K562 (cell line): Measurements from ENCODE around the gene SYVN1. TPM values are rescaled to one million over a fixed set of nuclear protein-coding genes. Genes with fewer than 3 reads are reported as not detected.

Experiments used
- BRD4 ChIP-seq: fragments of 200-600 bp; sonication (generic); IDR thresholded peaks from 2 replicates; pipeline ENCODE4 v1.6.1; 2017; ENCODE audit warnings: inconsistent platforms
- CREB1 ChIP-seq, 2 experiments: sonication (generic) in 1 of 2; formaldehyde crosslinking in 1 of 2; IDR thresholded peaks; 2 replicates each; pipeline versions ENCODE4 v1.6.1 to v1.8.0; 2012 to 2022; ENCODE audit warnings: inconsistent platforms in 1 of 2, mild to moderate bottlenecking in 1 of 2, missing genetic modification reagents in 1 of 2, moderate library complexity in 1 of 2
- JUND ChIP-seq, 2 experiments: IDR thresholded peaks; 2 replicates in 1 of 2; 3 replicates in 1 of 2; pipeline ENCODE4 v1.6.1; 2011; ENCODE audit warnings: borderline replicate concordance in 2 of 2, low read depth in 2 of 2, low read length in 2 of 2, improper control_type of control experiment in 1 of 2, missing biosample characterization in 1 of 2, missing genetic modification characterization in 1 of 2, missing genetic modification reagents in 1 of 2
- KDM5B ChIP-seq: fragments of 200-600 bp; sonication (generic); IDR thresholded peaks from 2 replicates; pipeline ENCODE4 v1.6.1; 2012; ENCODE audit warnings: low read depth, mild to moderate bottlenecking, moderate library complexity, low read length, control low read depth, inconsistent platforms; ENCODE audit not compliant: insufficient replicate concordance
- KLF6 ChIP-seq: fragments of 250-450 bp; sonication (Bioruptor Pico); IDR thresholded peaks from 2 replicates; pipeline ENCODE4 v1.4.0; 2020; ENCODE audit warnings: mild to moderate bottlenecking, moderate library complexity, borderline replicate concordance
- MECOM ChIP-seq: fragments of 250-450 bp; sonication (Bioruptor Pico); IDR thresholded peaks from 2 replicates; pipeline ENCODE4 v1.8.0; 2022; ENCODE audit warnings: inconsistent platforms
- MEF2D ChIP-seq: conservative IDR thresholded peaks from 2 replicates; pipeline ENCODE4 v1.6.1; 2016; ENCODE audit warnings: low read depth, missing genetic modification characterization, missing compliant biosample characterization
- NEUROD1 ChIP-seq: fragments of 150-350 bp; IDR thresholded peaks from 2 replicates; pipeline ENCODE4 v1.6.1; 2014; ENCODE audit warnings: borderline replicate concordance, low read length, low read depth; ENCODE audit not compliant: partially characterized antibody
- NFE2L1 ChIP-seq: fragments of 450-650 bp; IDR thresholded peaks from 2 replicates; pipeline ENCODE4 v1.6.1; 2016; ENCODE audit warnings: missing genetic modification characterization, low read depth, mild to moderate bottlenecking, missing compliant biosample characterization, moderate library complexity, borderline replicate concordance
- NONO ChIP-seq, 2 experiments: fragments of 200-400 bp in 1 of 2; fragments of 450-650 bp in 1 of 2; formaldehyde crosslinking in 1 of 2; IDR thresholded peaks; 2 replicates each; pipeline ENCODE4 v1.6.1; 2017; ENCODE audit warnings: low read depth in 2 of 2, mild to moderate bottlenecking in 2 of 2, moderate library complexity in 2 of 2, low read length in 1 of 2
- NR3C1 ChIP-seq: sonication (generic); formaldehyde crosslinking; IDR thresholded peaks from 2 replicates; pipeline ENCODE4 v1.8.1; 2022; ENCODE audit warnings: missing genetic modification reagents
- PCBP1 ChIP-seq: fragments of 200-400 bp; formaldehyde crosslinking; IDR thresholded peaks from 2 replicates; pipeline ENCODE4 v1.6.1; 2018; ENCODE audit warnings: mild to moderate bottlenecking, low read depth, low read length; ENCODE audit not compliant: poor library complexity, severe bottlenecking
- POLR2B ChIP-seq: fragments of 450-650 bp; IDR thresholded peaks from 2 replicates; pipeline ENCODE4 v1.6.1; 2018; ENCODE audit warnings: low read depth; ENCODE audit not compliant: partially characterized antibody
- RBM34 ChIP-seq: fragments of 200-400 bp; formaldehyde crosslinking; IDR thresholded peaks from 2 replicates; pipeline ENCODE4 v1.6.1; 2018; ENCODE audit warnings: low read length, borderline replicate concordance; ENCODE audit not compliant: insufficient read depth
- SETDB1 ChIP-seq: IDR thresholded peaks from one replicate; pipeline ENCODE4 v1.6.1; 2012; ENCODE audit warnings: low read length, control low read depth, inconsistent platforms
- SIN3B ChIP-seq: fragments of 450-650 bp; IDR thresholded peaks from 2 replicates; pipeline ENCODE4 v1.6.1; 2017; ENCODE audit warnings: low read depth, mild to moderate bottlenecking, moderate library complexity
- SIX5 ChIP-seq, 2 experiments: IDR thresholded peaks; 2 replicates each; pipeline ENCODE4 v1.6.1; 2011; ENCODE audit warnings: low read length in 2 of 2, borderline replicate concordance in 1 of 2, low read depth in 1 of 2, mild to moderate bottlenecking in 1 of 2, moderate library complexity in 1 of 2; ENCODE audit not compliant: insufficient read depth in 1 of 2
- SMARCA4 ChIP-seq: fragments of 450-650 bp; IDR thresholded peaks from 2 replicates; pipeline ENCODE4 v1.6.1; 2016
- TSC22D4 ChIP-seq: fragments of 450-650 bp; IDR thresholded peaks from 2 replicates; pipeline ENCODE4 v1.6.1; 2016; ENCODE audit warnings: missing genetic modification characterization, missing biosample characterization, control low read depth
- ZFX ChIP-seq: sonication (generic); formaldehyde crosslinking; IDR thresholded peaks from 2 replicates; pipeline ENCODE4 v1.8.0; 2022; ENCODE audit warnings: mild to moderate bottlenecking, missing genetic modification reagents, moderate library complexity
- ZNF232 ChIP-seq: sonication (generic); formaldehyde crosslinking; IDR thresholded peaks from 2 replicates; pipeline ENCODE4 v1.8.0; 2022; ENCODE audit warnings: mild to moderate bottlenecking, missing genetic modification reagents
- ZNF239 ChIP-seq: fragments of 250-450 bp; sonication (Bioruptor Pico); IDR thresholded peaks from 2 replicates; pipeline ENCODE4 v1.4.0; 2020; ENCODE audit warnings: mild to moderate bottlenecking
- polyA plus RNA-seq, 8 experiments: library from polyadenylated mRNA; depleted of rRNA in 4 of 8; stranded (reverse) in 5 of 8; unstranded in 3 of 8; fragments of >200 nt; fragmentation: Nextera tagmentation in 2 of 8; fragmentation: Illumina TruSeq in 1 of 8; extraction: Ambion mirVana in 2 of 8; extraction: Trizol in 1 of 8; gene quantifications; 2 replicates each; pipeline versions ENCODE4 v1.2.1 to v1.2.3, GENCODE V29; 2011 to 2014; ENCODE audit warnings: inconsistent platforms in 1 of 8, missing spikeins in 1 of 8
- total RNA-seq, 7 experiments: library from RNA; depleted of rRNA in 6 of 7; stranded (reverse); fragments of >200 nt in 6 of 7; fragmentation: Illumina TruSeq in 2 of 7; extraction: Trizol in 2 of 7; gene quantifications; 2 replicates each; pipeline versions ENCODE4 v1.2.1 to v1.2.3, GENCODE V29; 2011 to 2021; ENCODE audit warnings: low replicate concordance in 1 of 7
- TF ChIP-seq, protein P1 (sequence below), 2 experiments: fragments of 450-650 bp; IDR thresholded peaks; 2 replicates each; pipeline ENCODE4 v1.6.1; 2018; ENCODE audit warnings: mild to moderate bottlenecking in 2 of 2, low read depth in 1 of 2; ENCODE audit not compliant: partially characterized antibody in 2 of 2

The SYVN1 gene
- total and polyA plus RNA-seq, 9 of the 15 experiments (the other 6 are each of a cell fraction or from before 2014, with no cell fraction given): 0.41 to 47.4 (median 9.9) TPM

DNA sequence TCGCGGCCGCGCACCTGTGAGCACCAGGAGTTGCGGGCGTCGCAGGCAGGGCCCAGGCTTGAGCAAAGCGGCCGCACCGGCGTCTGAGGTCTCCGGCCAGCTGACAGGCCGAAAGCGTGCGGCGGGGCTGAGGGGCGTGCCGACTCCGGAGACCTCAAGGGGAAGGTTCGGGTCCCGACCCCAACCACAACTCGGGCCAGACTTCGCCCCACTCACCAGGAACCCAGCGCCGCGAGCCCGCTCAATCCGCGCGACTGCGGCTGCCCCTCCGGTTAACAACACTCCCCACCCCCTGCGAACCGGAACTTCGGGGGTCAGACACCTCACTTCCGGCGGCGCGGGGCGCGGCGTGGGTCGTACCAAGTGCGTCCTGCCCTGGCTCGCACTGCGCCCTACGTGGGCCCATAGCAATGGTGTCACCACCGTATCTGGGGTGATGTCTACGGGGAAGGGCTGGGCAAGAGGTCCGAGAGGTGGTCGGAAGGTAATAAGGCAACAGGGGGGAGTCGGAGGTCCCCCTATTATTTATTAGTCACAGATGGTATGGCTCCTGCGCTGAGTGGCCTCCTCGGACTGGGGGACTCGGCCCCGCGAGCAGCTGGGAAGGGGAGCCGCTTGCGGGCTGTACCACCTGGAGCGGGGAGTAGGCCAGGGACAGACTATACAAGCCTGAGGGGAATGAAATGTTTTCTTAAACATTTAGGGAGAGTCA, at the start of gene SYVN1 (continued):
- TF ChIP-seq SIX5 (IDR thresholded peaks at IDR 0.05; ENCODE audit: borderline replicate concordance in 1 of 2, insufficient read depth in 1 of 2, low read depth in 1 of 2, low read length in 2 of 2) (peak; percentile 35 to 45; a peak in 3 of 4 replicates), POLR2B (peak; percentile 90), NONO (IDR thresholded peaks at IDR 0.05; ENCODE audit: low read depth in 2 of 2, low read length in 1 of 2) (peak; percentile 30 to 99; a peak in 3 of 4 replicates), CREB1 (IDR thresholded peaks at IDR 0.05) (peak; percentile 76), CREB1 (CRISPR knock-in tag; IDR thresholded peaks at IDR 0.05) (peak; percentile 89), BRD4 (peak; percentile 88; the same call in 1 of the 2 replicates), MEF2D (tag) (0 out of 2 replicates have a peak, but pooled peaks have one; percentile 17), SETDB1 (no peak), NFE2L1 (tag) (no peak), KDM5B (peak; percentile 74), TSC22D4 (tag) (no peak), NR3C1 (CRISPR knock-in tag) (peak; percentile 85), RBM34 (no peak), MECOM (CRISPR knock-in tag) (peak; percentile 82), ZNF239 (CRISPR knock-in tag) (no peak), KLF6 (CRISPR knock-in tag) (peak; percentile 86; the same call in 1 of the 2 replicates), NEUROD1 (peak; percentile 46), ZFX (peak; percentile 94), JUND (IDR thresholded peaks at IDR 0.05; ENCODE audit: borderline replicate concordance, low read depth, low read length) (peak; percentile 94), JUND (tag; IDR thresholded peaks at IDR 0.05; ENCODE audit: borderline replicate concordance, low read depth, low read length) (peak; percentile 45; the same call in 1 of the 3 replicates), PCBP1 (peak; percentile 94), SMARCA4 (no peak), SIN3B (peak; percentile 46; the same call in 1 of the 2 replicates), ZNF232 (CRISPR knock-in tag) (0 out of 2 replicates have a peak, but pooled peaks have one; percentile 34)
- TF ChIP-seq, protein P1, sequence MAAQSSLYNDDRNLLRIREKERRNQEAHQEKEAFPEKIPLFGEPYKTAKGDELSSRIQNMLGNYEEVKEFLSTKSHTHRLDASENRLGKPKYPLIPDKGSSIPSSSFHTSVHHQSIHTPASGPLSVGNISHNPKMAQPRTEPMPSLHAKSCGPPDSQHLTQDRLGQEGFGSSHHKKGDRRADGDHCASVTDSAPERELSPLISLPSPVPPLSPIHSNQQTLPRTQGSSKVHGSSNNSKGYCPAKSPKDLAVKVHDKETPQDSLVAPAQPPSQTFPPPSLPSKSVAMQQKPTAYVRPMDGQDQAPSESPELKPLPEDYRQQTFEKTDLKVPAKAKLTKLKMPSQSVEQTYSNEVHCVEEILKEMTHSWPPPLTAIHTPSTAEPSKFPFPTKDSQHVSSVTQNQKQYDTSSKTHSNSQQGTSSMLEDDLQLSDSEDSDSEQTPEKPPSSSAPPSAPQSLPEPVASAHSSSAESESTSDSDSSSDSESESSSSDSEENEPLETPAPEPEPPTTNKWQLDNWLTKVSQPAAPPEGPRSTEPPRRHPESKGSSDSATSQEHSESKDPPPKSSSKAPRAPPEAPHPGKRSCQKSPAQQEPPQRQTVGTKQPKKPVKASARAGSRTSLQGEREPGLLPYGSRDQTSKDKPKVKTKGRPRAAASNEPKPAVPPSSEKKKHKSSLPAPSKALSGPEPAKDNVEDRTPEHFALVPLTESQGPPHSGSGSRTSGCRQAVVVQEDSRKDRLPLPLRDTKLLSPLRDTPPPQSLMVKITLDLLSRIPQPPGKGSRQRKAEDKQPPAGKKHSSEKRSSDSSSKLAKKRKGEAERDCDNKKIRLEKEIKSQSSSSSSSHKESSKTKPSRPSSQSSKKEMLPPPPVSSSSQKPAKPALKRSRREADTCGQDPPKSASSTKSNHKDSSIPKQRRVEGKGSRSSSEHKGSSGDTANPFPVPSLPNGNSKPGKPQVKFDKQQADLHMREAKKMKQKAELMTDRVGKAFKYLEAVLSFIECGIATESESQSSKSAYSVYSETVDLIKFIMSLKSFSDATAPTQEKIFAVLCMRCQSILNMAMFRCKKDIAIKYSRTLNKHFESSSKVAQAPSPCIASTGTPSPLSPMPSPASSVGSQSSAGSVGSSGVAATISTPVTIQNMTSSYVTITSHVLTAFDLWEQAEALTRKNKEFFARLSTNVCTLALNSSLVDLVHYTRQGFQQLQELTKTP (IDR thresholded peaks at IDR 0.05; ENCODE audit: low read depth in 1 of 2, partially characterized antibody in 2 of 2): peak; percentile 30 to 52
